Glomerular visceral epithelial cell (primary cell): ENCODE data around the gene GTSE1.

Experiments used
- DNase-seq: peaks from one replicate; pipeline ENCODE4 v3.0.0-alpha.2; 2016; ENCODE audit errors: extremely low spot score

Gene GTSE1

GRCh38 chr22:46364341-46365165 lies 67.9 kb downstream of the GTSE1 start:
- no peak for DNase-seq

- DNase-seq, result no peak
These were observed 68.5 kb downstream of the GTSE1 start for GRCh38 chr22:46365166-46365624.

GRCh38 chr22:46366327-46366731 lies 69.7 kb downstream of the GTSE1 start:
- no peak for DNase-seq

GRCh38 chr22:46366801-46367706 lies 70.4 kb downstream of the GTSE1 start:
- DNase-seq, result no peak

GRCh38 chr22:46367707-46368191 lies 71.1 kb downstream of the GTSE1 start:
- DNase-seq, result peak; percentile 44

GRCh38 chr22:46368422-46368821 lies 71.8 kb downstream of the GTSE1 start:
- no peak for DNase-seq

- no peak for DNase-seq
These were observed 72.4 kb downstream of the GTSE1 start for GRCh38 chr22:46368871-46369715.

GRCh38 chr22:46369716-46370583 lies 73.3 kb downstream of the GTSE1 start:
- no peak for DNase-seq

- DNase-seq, result no peak
These were observed 74.1 kb downstream of the GTSE1 start for GRCh38 chr22:46370584-46371291.

- DNase-seq, result no peak
These were observed 75.1 kb downstream of the GTSE1 start for GRCh38 chr22:46371623-46372226.

- DNase-seq, result no peak
These were observed 76.0 kb downstream of the GTSE1 start for GRCh38 chr22:46372686-46373085.

- no peak for DNase-seq
These were observed 76.5 kb downstream of the GTSE1 start for GRCh38 chr22:46373159-46373558.

GRCh38 chr22:46373921-46374662 lies 77.4 kb downstream of the GTSE1 start:
- DNase-seq, result peak; percentile 90

- no peak for DNase-seq
These were observed 78.2 kb downstream of the GTSE1 start for GRCh38 chr22:46374663-46375474.

- DNase-seq, result no peak
These were observed 79.4 kb downstream of the GTSE1 start for GRCh38 chr22:46376111-46376510.

GRCh38 chr22:46376908-46377524 lies 80.3 kb downstream of the GTSE1 start:
- no peak for DNase-seq
